Kidney (tissue), 14 donors: ENCODE results near the gene CHD6. TPM values are rescaled to one million over a fixed set of nuclear protein-coding genes. Genes with fewer than 3 reads are reported as not detected.

Experiments used
- DNase-seq, 5 donors: peaks; one replicate each; pipeline ENCODE4 v3.0.0-alpha.2; 2013 to 2020
- FAIRE-seq: peaks from 2 replicates; lab custom pipeline; 2012; peaks lifted over from hg19 to GRCh38; lab: Jason Lieb, UNC
- H3K27ac ChIP-seq, 2 donors: one replicate each; pipeline ENCODE4 v1.7.0; 2013; ENCODE audit warnings: low read depth in 2 of 2, low read length in 2 of 2, inconsistent platforms in 1 of 2
- H3K27me3 ChIP-seq: one replicate; pipeline ENCODE4 v1.7.1; 2013; ENCODE audit warnings: low read length, inconsistent platforms; ENCODE audit not compliant: control insufficient read depth, insufficient read depth
- H3K36me3 ChIP-seq, 3 donors: one replicate each; pipeline versions ENCODE4 v1.7.0 to v1.7.1; 2013; ENCODE audit warnings: low read length in 3 of 3, control low read depth in 1 of 3, inconsistent platforms in 1 of 3; ENCODE audit not compliant: insufficient read depth in 3 of 3, control insufficient read depth in 2 of 3
- H3K4me1 ChIP-seq, 3 donors: one replicate each; pipeline versions ENCODE4 v1.7.0 to v1.7.1; 2013; ENCODE audit warnings: low read length in 3 of 3, inconsistent platforms in 1 of 3, low read depth in 1 of 3; ENCODE audit not compliant: control insufficient read depth in 2 of 3, insufficient read depth in 2 of 3
- H3K4me3 ChIP-seq, 3 donors: one replicate each; pipeline versions ENCODE4 v1.7.0 to v1.8.1; 2013; ENCODE audit warnings: low read length in 3 of 3, control low read depth in 1 of 3, inconsistent platforms in 1 of 3
- H3K9ac ChIP-seq, 3 donors: one replicate each; pipeline versions ENCODE4 v1.7.0 to v1.7.1; 2013; ENCODE audit warnings: low read length in 3 of 3, control low read depth in 1 of 3, inconsistent platforms in 1 of 3
- H3K9me3 ChIP-seq, 3 donors: one replicate each; pipeline versions ENCODE4 v1.7.0 to v1.7.1; 2013; ENCODE audit warnings: low read length in 3 of 3, control low read depth in 1 of 3, inconsistent platforms in 1 of 3; ENCODE audit not compliant: control insufficient read depth in 2 of 3, insufficient read depth in 1 of 3
- CTCF ChIP-seq: IDR thresholded peaks from 3 replicates; pipeline ENCODE4 v1.5.1; 2012; ENCODE audit warnings: mild to moderate bottlenecking, moderate library complexity, borderline replicate concordance; ENCODE audit not compliant: insufficient read depth; ENCODE audit errors: extremely low read depth
- intact Hi-C: fragments of 100-400 bp; cut with DNase I; formaldehyde crosslinking; loops from one replicate; pipeline ENCODE4 v1.11.1; 2022
- polyA plus RNA-seq: library from polyadenylated mRNA; stranded (reverse); fragments of 350-450 nt; fragmentation: Illumina TruSeq; extraction: RNeasy Lipid Tissue Mini Kit (QIAGEN cat#74804); gene quantifications from one replicate; pipeline ENCODE4 v1.2.3, GENCODE V29; 2014; ENCODE audit warnings: low read depth, low replicate concordance; ENCODE audit not compliant: insufficient read depth
- total RNA-seq: library from RNA; stranded (reverse); fragmentation: NEBNext Ultra II Directional; extraction: Animal tissue kit (Norgen Biotek cat#: 25700); gene quantifications from one replicate; pipeline ENCODE4 v1.2.1, GENCODE V29; 2021
- donor health status: control.
- donor health status: control.
- donor health status: control.
- donor health status: control.
- donor health status: control.
- donor health status: DM: yes; HTN: yes; CAD: no.
- donor health status: Normal renal cell carcinoma (clear cell type).

Gene CHD6
- total and polyA plus RNA-seq, 2 donors from 2014 or later, result 4.5 to 53.5 TPM

- no peaks in the 10 kb centered on the region for H3K9me3 ChIP-seq
- no peaks in the 10 kb centered on the region for H3K27me3 ChIP-seq
- no peak for TF ChIP-seq CTCF
- H3K9ac ChIP-seq, result no peak overlapping the region
- intact Hi-C loops, result no loop called here
- H3K36me3 ChIP-seq, result no peaks in the 10 kb centered on the region
- no peak overlapping the region for H3K4me3 ChIP-seq
- DNase-seq, result no peak
- H3K4me1 ChIP-seq, result peaks cover 0 to 8% (median 5%) of the 10 kb centered on the region in 3 donors
- H3K27ac ChIP-seq, result no peak overlapping the region
- FAIRE-seq, result no peak
These were observed 9.6 kb downstream of the CHD6 start for GRCh38 chr20:41608606-41609005.

- peaks cover 0 to 8% (median 5%) of the 10 kb centered on the region in 3 donors for H3K4me1 ChIP-seq
- no peak overlapping the region for H3K4me3 ChIP-seq
- H3K9me3 ChIP-seq, result no peaks in the 10 kb centered on the region
- no peak overlapping the region for H3K27ac ChIP-seq
- no peaks in the 10 kb centered on the region for H3K36me3 ChIP-seq
- H3K27me3 ChIP-seq, result no peaks in the 10 kb centered on the region
- no peak for DNase-seq
- no peak for FAIRE-seq
- no peak for TF ChIP-seq CTCF
- H3K9ac ChIP-seq, result no peak overlapping the region
- intact Hi-C loops, result no loop called here
These were observed 10.4 kb downstream of the CHD6 start for GRCh38 chr20:41607791-41608190.

GRCh38 chr20:41604002-41604401, 14.2 kb downstream of the CHD6 start:
- TF ChIP-seq CTCF, result no peak
- no peaks in the 10 kb centered on the region for H3K36me3 ChIP-seq
- FAIRE-seq (no peak), DNase-seq (no peak)
- peaks cover 0 to 24% (median 3%) of the 10 kb centered on the region in 3 donors for H3K9me3 ChIP-seq
- H3K4me1 ChIP-seq, result peaks cover 0 to 8% (median 5%) of the 10 kb centered on the region in 3 donors
- H3K27me3 ChIP-seq, result no peaks in the 10 kb centered on the region
- H3K4me3 ChIP-seq, result no peak overlapping the region
- no peak overlapping the region for H3K27ac ChIP-seq
- no peak overlapping the region for H3K9ac ChIP-seq
- intact Hi-C loops, result no loop called here

GRCh38 chr20:41601742-41602141, 16.4 kb downstream of the CHD6 start:
- TF ChIP-seq CTCF, result no peak
- no peak overlapping the region for H3K27ac ChIP-seq
- H3K9me3 ChIP-seq, result peaks cover 0 to 30% (median 5%) of the 10 kb centered on the region in 3 donors
- no peaks in the 10 kb centered on the region for H3K4me1 ChIP-seq
- no peak for DNase-seq
- no peak overlapping the region for H3K4me3 ChIP-seq
- intact Hi-C loops, result no loop called here
- FAIRE-seq, result no peak
- H3K9ac ChIP-seq, result no peak overlapping the region
- H3K36me3 ChIP-seq, result no peaks in the 10 kb centered on the region
- H3K27me3 ChIP-seq, result no peaks in the 10 kb centered on the region
